H9 (cell line): ENCODE results near the gene GATAD1. TPM values are rescaled to one million over a fixed set of nuclear protein-coding genes. Genes with fewer than 3 reads are reported as not detected.

Experiments used
- DNase-seq: peaks from one replicate; pipeline ENCODE4 v3.0.0-alpha.2; 2017
- H2AFZ ChIP-seq: one replicate; pipeline ENCODE4 v1.6.1; 2013; ENCODE audit warnings: mild to moderate bottlenecking, low read length, control low read depth, moderate library complexity
- H2AK5ac ChIP-seq: 2 replicates; pipeline ENCODE4 v1.6.1; 2013; ENCODE audit warnings: low read length, control low read depth, mixed read lengths; ENCODE audit not compliant: insufficient read length
- H2BK120ac ChIP-seq: one replicate; pipeline ENCODE4 v1.6.1; 2013; ENCODE audit warnings: low read depth, mild to moderate bottlenecking, low read length, control low read depth, inconsistent platforms; ENCODE audit not compliant: poor library complexity, severe bottlenecking
- H2BK12ac ChIP-seq: 2 replicates; pipeline ENCODE4 v1.6.1; 2013; ENCODE audit warnings: low read length, control low read depth, mixed read lengths, low read depth; ENCODE audit not compliant: insufficient read length
- H2BK15ac ChIP-seq: 2 replicates; pipeline ENCODE4 v1.6.1; 2013; ENCODE audit warnings: low read depth, low read length, control low read depth
- H2BK20ac ChIP-seq: one replicate; pipeline ENCODE4 v1.6.1; 2013; ENCODE audit warnings: low read depth, mild to moderate bottlenecking, low read length, control low read depth, inconsistent platforms; ENCODE audit not compliant: poor library complexity, severe bottlenecking
- H2BK5ac ChIP-seq: 2 replicates; pipeline ENCODE4 v1.6.1; 2013; ENCODE audit warnings: low read length, control low read depth, mixed read lengths; ENCODE audit not compliant: insufficient read length
- H3K14ac ChIP-seq: 2 replicates; pipeline ENCODE4 v1.6.1; 2013; ENCODE audit warnings: low read length, control low read depth; ENCODE audit not compliant: insufficient read depth
- H3K18ac ChIP-seq: 2 replicates; pipeline ENCODE4 v1.6.1; 2013; ENCODE audit warnings: low read depth, mild to moderate bottlenecking, mixed read lengths, low read length, control low read depth; ENCODE audit not compliant: insufficient read length
- H3K23ac ChIP-seq: 2 replicates; pipeline ENCODE4 v1.6.1; 2013; ENCODE audit warnings: low read length, control low read depth, mixed read lengths, low read depth; ENCODE audit not compliant: insufficient read length
- H3K23me2 ChIP-seq: 2 replicates; pipeline ENCODE4 v1.6.1; 2013; ENCODE audit warnings: low read depth, mild to moderate bottlenecking, mixed read lengths, low read length, control low read depth; ENCODE audit not compliant: insufficient read length, poor library complexity, severe bottlenecking
- H3K27ac ChIP-seq: 2 replicates; pipeline ENCODE4 v1.5.1; 2013; ENCODE audit warnings: low read length, control low read depth, mixed read lengths, low read depth; ENCODE audit not compliant: insufficient read length
- H3K27me3 ChIP-seq: 2 replicates; pipeline ENCODE4 v1.6.1; 2013; ENCODE audit warnings: low read length, control low read depth, inconsistent platforms; ENCODE audit not compliant: insufficient read depth
- H3K4ac ChIP-seq: 2 replicates; pipeline ENCODE4 v1.6.1; 2013; ENCODE audit warnings: low read depth, mild to moderate bottlenecking, control low read depth, inconsistent platforms, low read length, moderate library complexity
- H3K4me1 ChIP-seq: 2 replicates; pipeline ENCODE4 v1.6.1; 2013; ENCODE audit warnings: low read length, control low read depth, inconsistent platforms; ENCODE audit not compliant: insufficient read depth
- H3K4me2 ChIP-seq: 2 replicates; pipeline ENCODE4 v1.6.1; 2013; ENCODE audit warnings: low read length, control low read depth, mixed read lengths; ENCODE audit not compliant: insufficient read length, insufficient read depth
- H3K56ac ChIP-seq: 2 replicates; pipeline ENCODE4 v1.6.1; 2013; ENCODE audit warnings: low read depth, mild to moderate bottlenecking, mixed read lengths, low read length, control low read depth; ENCODE audit not compliant: insufficient read length
- H3K79me1 ChIP-seq: 2 replicates; pipeline ENCODE4 v1.6.1; 2013; ENCODE audit warnings: low read depth, mild to moderate bottlenecking, moderate library complexity, low read length, control low read depth, inconsistent platforms; ENCODE audit not compliant: insufficient read depth, poor library complexity, severe bottlenecking
- H3K79me2 ChIP-seq: 2 replicates; pipeline ENCODE4 v1.6.1; 2013; ENCODE audit warnings: low read length, control low read depth, inconsistent platforms; ENCODE audit not compliant: insufficient read depth
- H3K9ac ChIP-seq: 2 replicates; pipeline ENCODE4 v1.6.1; 2013; ENCODE audit warnings: low read length, control low read depth, mixed read lengths; ENCODE audit not compliant: insufficient read length; ENCODE audit errors: extremely low read depth
- H3K9me3 ChIP-seq: one replicate; pipeline ENCODE4 v1.6.1; 2013; ENCODE audit warnings: low read depth, low read length, inconsistent platforms; ENCODE audit not compliant: control insufficient read depth
- H3T11ph ChIP-seq: one replicate; pipeline ENCODE4 v1.6.1; 2013; ENCODE audit warnings: mild to moderate bottlenecking, low read length, control low read depth, inconsistent platforms
- H4K20me1 ChIP-seq: one replicate; pipeline ENCODE4 v1.6.1; 2013; ENCODE audit not compliant: control insufficient read depth, insufficient read length, insufficient read depth
- H4K5ac ChIP-seq: 2 replicates; pipeline ENCODE4 v1.6.1; 2013; ENCODE audit warnings: low read depth, mild to moderate bottlenecking, mixed read lengths, low read length, control low read depth; ENCODE audit not compliant: insufficient read length
- H4K8ac ChIP-seq: replicated peaks from 2 replicates; pipeline ENCODE4 v1.6.1; 2013; ENCODE audit warnings: low read length, control low read depth, mixed read lengths, low read depth; ENCODE audit not compliant: insufficient read length
- H4K91ac ChIP-seq: 2 replicates; pipeline ENCODE4 v1.6.1; 2013; ENCODE audit warnings: low read depth, mild to moderate bottlenecking, moderate library complexity, mixed read lengths, low read length, control low read depth; ENCODE audit not compliant: insufficient read length
- H3K27ac Mint-ChIP-seq, 3 experiments: 2 replicates in 2 of 3; 3 replicates in 1 of 3; pipeline ENCODE4 v1.8.0; 2020 to 2021; ENCODE audit warnings: mixed read lengths in 3 of 3, mild to moderate bottlenecking in 1 of 3, moderate library complexity in 1 of 3
- H3K27me3 Mint-ChIP-seq: 2 replicates; pipeline ENCODE4 v1.8.0; 2021; ENCODE audit warnings: low read depth, mild to moderate bottlenecking, moderate library complexity, mixed read lengths
- H3K36me3 Mint-ChIP-seq, 3 experiments: 2 replicates in 2 of 3; 3 replicates in 1 of 3; pipeline ENCODE4 v1.8.0; 2020 to 2021; ENCODE audit warnings: low read depth in 3 of 3, mixed read lengths in 3 of 3; ENCODE audit not compliant: insufficient read depth in 1 of 3
- H3K4me1 Mint-ChIP-seq, 2 experiments: 2 replicates each; pipeline ENCODE4 v1.8.0; 2020; ENCODE audit warnings: mixed read lengths in 2 of 2
- H3K4me3 Mint-ChIP-seq, 2 experiments: 2 replicates in 1 of 2; 3 replicates in 1 of 2; pipeline ENCODE4 v1.8.0; 2020 to 2021; ENCODE audit warnings: mild to moderate bottlenecking in 2 of 2, mixed read lengths in 2 of 2, moderate library complexity in 1 of 2
- H3K9me3 Mint-ChIP-seq, 2 experiments: 2 replicates in 1 of 2; 3 replicates in 1 of 2; pipeline ENCODE4 v1.8.0; 2020; ENCODE audit warnings: mild to moderate bottlenecking in 2 of 2, mixed read lengths in 2 of 2, moderate library complexity in 1 of 2
- WGBS: extraction: QIAGEN DNeasy Blood & Tissue Kit; methylation state at CpG from one replicate; pipeline ENCODE4 v1.1.7; 2013; ENCODE audit warnings: missing lambda C conversion rate, low lambda C conversion rate, mixed read lengths; ENCODE audit not compliant: insufficient read length; ENCODE audit errors: extremely low coverage; 5-methylcytosine and 5-hydroxymethylcytosine counted together
- total RNA-seq: library from RNA; stranded (reverse); gene quantifications from 2 replicates; pipeline ENCODE4 v1.2.1, GENCODE V29; 2021
- TF ChIP-seq, protein P1 (sequence below): fragments of 200-600 bp; sonication (generic); conservative IDR thresholded peaks from 3 replicates; pipeline ENCODE4 v1.8.0; 2021; ENCODE audit warnings: antibody characterized with exemption, mild to moderate bottlenecking

Gene GATAD1
- total RNA-seq, 1 experiment from 2014 or later, result 36.5 TPM

DNA sequence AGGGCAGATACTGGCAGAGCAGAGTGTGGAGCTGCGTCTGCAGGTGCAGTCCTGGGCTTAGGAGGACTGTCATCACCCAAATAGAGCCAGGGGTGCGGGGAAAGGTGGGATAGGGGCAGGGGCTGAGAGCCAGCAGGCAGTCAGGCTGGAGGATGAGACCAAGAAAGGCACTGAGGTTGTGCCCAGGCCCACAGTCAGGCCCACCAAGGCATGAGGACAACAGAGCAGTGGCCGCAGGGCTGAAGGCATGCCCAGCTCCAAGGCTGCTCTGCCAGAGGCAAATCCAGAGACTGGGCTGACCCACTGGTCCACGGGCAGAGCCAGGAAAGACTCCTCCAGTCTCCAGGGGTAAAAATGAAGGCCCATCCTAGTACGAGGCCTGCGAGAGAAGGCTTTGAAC, 24.4 kb upstream of the GATAD1 start:
- Mint-ChIP-seq H3K27ac (no peak overlapping the region), H3K27me3 (peaks cover 3% of the 10 kb centered on the region), H3K9me3 (no peaks in the 10 kb centered on the region; a peak in 1 of 5 replicates), H3K4me3 (no peak overlapping the region), H3K4me1 (peaks cover 15 to 20% of the 10 kb centered on the region in 2 experiments), H3K36me3 (no peaks in the 10 kb centered on the region)
- H3K56ac ChIP-seq, result no peak overlapping the region
- no peak overlapping the region for H3K4me2 ChIP-seq
- H3K27me3 ChIP-seq, result no peaks in the 10 kb centered on the region
- H3K9ac ChIP-seq, result no peak overlapping the region
- H3K79me1 ChIP-seq, result no peaks in the 10 kb centered on the region
- no peak overlapping the region for H2BK20ac ChIP-seq
- H3K4ac ChIP-seq, result no peak overlapping the region
- no peaks in the 10 kb centered on the region; the same call in 1 of the 2 replicates for H3K4me1 ChIP-seq
- H4K8ac ChIP-seq, result no peak overlapping the region
- H2AK5ac ChIP-seq, result no peak overlapping the region
- no peak overlapping the region for H2AFZ ChIP-seq
- no peak overlapping the region for H2BK12ac ChIP-seq
- H3K79me2 ChIP-seq, result no peaks in the 10 kb centered on the region
- H3K14ac ChIP-seq, result no peak overlapping the region
- H2BK120ac ChIP-seq, result no peak overlapping the region
- H3K23me2 ChIP-seq, result peaks cover 3% of the 10 kb centered on the region
- no peaks in the 10 kb centered on the region for H3K9me3 ChIP-seq
- H4K91ac ChIP-seq, result no peak overlapping the region
- H2BK15ac ChIP-seq, result no peak overlapping the region
- H4K5ac ChIP-seq, result no peak overlapping the region
- no peak for DNase-seq
- H3K23ac ChIP-seq, result no peak overlapping the region
- H4K20me1 ChIP-seq, result peaks cover 2% of the 10 kb centered on the region
- no peak overlapping the region for H2BK5ac ChIP-seq
- H3K27ac ChIP-seq, result no peak overlapping the region
- TF ChIP-seq, protein P1, sequence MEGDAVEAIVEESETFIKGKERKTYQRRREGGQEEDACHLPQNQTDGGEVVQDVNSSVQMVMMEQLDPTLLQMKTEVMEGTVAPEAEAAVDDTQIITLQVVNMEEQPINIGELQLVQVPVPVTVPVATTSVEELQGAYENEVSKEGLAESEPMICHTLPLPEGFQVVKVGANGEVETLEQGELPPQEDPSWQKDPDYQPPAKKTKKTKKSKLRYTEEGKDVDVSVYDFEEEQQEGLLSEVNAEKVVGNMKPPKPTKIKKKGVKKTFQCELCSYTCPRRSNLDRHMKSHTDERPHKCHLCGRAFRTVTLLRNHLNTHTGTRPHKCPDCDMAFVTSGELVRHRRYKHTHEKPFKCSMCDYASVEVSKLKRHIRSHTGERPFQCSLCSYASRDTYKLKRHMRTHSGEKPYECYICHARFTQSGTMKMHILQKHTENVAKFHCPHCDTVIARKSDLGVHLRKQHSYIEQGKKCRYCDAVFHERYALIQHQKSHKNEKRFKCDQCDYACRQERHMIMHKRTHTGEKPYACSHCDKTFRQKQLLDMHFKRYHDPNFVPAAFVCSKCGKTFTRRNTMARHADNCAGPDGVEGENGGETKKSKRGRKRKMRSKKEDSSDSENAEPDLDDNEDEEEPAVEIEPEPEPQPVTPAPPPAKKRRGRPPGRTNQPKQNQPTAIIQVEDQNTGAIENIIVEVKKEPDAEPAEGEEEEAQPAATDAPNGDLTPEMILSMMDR, result no peak
- H3K18ac ChIP-seq, result no peak overlapping the region
- no CpG with 5 or more reads among the region's 6 CpGs for WGBS
- no peak overlapping the region for H3T11ph ChIP-seq
